Cortex of kidney (tissue), 1 donor: ENCODE data around the gene PLEKHD1.
"Not testable (repeated sequence)": the region's sequence is repeated elsewhere in the genome, so short reads cannot be mapped to it uniquely, and the experiment has no call there.

Source experiments
- DNase-seq: peaks from one replicate; lab custom pipeline; 2025; lab: John Stamatoyannopoulos, UW

Gene PLEKHD1

DNA sequence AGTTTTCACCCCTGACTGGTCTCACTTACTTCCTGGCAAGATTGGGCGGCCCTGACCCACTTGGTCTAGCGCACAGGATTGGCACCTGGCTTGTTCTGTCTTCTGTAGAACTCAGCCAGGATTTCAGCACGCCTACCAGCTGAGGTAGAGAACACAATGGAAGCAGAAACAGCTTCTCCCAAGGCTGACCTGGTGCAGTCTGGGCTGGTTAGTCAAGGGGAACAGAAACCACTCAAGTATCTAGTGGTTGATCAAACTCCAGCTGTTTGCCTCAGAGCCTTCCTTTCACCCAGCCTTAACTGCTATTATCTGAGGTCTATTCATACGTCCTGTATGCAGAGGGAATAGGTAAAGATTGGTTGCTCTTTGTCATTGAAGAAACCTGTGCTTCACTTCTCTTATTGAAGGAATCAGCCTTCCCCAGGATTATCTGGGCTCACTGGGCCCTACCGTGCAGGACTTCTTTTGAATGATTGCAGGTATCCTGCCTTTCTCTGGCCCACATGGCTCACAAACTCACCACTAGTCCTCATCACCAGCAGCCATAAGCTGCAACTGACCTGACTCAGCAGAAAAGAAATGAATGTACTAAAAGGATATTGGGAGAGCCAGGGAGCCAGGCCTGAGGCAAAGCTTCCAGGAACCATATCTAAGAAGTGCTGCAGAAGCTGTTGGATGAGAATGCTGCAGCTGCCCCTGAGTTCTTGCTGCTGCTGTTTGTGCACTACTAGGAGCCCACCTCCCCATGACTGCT is 2.5 kb upstream of the PLEKHD1 start:
- no peak for DNase-seq

DNA sequence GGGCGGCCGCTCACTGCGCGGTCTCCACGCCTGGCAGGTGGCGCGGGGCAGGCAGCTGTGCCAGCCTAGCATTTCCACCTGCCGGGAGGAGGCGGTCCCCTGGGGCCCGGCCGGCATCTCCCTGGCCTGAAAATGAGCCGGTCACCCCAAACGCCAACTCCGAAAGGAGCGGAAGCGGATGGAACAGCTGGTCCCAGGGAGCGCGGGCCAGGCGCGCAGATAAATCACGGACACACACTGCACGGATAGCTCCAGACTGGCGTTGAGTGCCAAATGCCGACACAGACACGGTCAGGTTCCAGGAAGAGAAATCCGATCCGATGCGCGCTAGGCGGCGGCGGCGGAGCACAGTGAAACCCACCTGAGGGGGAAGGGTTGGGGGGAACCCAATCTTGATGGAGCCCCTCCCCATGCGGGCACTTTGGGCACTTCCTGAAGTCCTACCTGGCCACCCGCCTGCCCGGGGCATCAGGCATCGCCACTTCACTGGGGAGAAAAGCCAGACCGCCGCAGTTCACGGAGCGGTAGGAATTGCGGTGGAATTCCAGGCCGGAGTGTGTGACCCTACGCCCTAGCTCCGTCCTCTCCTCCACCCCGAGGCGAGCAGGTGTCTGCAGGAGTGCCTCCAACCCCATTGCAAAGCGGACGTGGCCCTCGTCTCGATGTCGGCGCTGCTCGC is 624 bp upstream of the PLEKHD1 start:
- DNase-seq: no peak

DNA sequence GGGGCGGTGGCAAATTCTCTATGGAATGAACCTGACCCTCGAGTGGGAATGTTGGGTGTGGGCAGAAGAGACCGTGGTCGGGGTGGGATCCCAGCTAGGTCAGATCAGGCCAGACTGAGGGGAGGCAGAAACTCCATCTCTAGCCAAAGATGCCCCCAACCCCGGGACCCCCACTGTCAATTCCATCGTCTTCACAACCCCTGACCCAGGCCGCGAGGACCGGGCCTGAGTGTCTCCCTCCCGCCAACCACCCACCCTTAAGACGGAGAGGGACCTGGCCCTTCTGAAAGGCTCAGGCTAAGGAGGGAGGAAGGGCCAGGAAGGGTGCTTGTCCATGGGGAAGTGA is 760 bp downstream of the PLEKHD1 start:
- no peak for DNase-seq

DNA sequence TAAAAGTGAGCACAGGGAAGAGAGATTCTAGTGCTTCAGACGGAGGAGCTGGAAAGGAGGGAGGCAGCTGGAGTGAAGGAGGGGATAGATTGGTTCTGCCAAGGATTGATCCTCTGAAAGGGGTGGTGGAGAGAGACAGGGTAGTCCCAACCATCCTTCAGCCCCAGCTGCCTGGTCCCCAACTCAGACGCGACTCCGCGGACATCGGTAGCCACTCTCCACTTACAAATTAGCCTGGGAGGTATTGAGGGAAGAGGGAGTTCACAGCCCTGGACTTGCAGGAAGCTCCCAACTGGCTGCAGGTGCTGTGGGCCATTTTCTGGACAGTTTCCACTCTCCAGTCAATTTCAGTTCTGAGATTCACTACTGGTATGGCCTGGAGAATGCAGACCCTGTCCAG is 1.2 kb downstream of the PLEKHD1 start:
- DNase-seq: no peak

DNA sequence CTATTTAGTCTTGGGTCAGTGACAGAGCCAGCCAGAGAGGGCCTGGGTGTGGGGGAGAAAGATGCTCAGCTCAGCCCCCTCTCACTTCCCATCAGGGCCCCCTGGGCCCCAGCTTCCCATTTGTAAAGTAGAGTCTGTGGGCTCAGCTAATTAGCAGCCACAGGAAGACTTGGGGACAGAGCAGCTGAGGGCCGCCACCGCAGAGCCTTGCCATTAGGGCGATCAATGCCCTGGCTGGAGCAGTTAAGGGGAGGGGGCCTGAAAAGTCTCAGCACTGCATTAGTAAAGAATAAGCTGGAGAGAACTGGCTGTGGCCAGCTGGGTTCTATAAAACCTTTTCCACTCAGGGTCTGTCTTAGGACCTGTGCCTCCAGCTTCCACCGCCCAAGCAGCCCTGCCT is 2.7 kb downstream of the PLEKHD1 start:
- DNase-seq: no peak

DNA sequence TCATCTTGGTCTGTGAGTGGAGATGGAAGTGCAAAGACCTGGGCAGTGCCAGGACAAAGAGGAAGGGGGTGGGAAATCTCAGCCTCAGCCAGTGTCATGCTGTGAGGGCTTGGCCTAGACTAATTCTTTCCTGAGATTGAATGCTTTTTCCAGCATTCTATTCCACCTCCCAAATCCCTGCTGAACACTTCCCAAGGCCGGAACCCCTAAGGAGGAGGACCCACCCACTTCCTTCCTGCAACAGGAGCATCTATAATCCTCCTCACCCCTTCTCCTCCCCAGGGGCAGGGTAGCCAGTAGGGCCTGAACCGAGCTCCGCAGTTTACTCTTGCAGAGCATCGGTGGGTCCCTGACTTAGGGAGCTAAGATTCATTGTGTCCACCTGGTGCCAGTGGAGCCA is 3.2 kb downstream of the PLEKHD1 start:
- no peak for DNase-seq

DNA sequence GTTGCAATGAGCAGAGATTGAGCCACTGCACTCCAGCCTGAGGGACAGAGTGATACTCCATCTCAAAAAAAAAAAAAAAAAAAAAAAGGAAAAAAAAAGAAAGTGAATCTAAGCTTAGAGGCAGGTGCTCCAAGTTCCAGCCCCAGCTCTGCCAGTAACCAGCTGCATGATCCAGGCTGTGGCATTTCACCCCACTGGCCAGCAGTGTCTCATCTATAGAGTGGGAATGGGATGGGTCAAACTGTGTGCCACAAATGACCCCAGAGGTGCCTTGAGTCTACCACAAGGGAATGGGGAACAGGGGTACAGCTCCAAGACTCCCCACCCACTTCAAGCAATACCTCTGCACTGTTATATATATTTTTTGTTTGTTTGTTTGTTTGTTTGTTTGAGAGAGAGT is 5.0 kb downstream of the PLEKHD1 start:
- no peak for DNase-seq

DNA sequence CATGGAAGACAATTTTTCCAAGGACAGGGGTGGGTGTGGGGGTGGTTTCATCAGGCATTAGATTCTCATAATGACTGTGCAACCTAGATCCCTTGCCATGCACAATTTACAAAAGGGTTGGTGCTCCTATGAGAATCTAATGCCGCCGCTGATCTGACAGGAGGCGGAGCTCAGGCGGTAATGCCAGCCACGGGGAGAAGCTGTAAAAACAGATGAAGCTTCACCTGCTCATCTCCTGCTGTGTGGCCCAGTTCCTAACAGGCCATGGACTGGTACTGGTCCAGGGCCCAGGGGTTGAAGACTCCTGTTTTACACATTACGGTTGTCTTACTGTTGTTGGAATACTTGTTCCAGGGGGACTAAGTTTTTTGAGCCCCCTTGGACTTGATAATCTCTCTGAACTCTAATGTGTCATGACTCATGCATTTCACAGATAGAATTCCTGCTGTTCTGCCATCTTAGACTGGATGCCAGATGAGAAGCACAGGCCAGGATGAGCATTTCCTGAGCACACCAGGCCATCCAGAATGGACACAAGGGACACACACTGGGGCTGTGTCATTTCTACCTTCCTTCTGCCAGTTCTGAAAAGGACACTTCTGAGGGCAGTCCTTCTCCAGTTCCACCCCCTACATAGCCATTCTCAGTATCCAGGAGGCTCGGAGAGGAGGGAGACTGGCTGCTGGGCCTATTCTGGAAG is 5.8 kb downstream of the PLEKHD1 start:
- no peak for DNase-seq

DNA sequence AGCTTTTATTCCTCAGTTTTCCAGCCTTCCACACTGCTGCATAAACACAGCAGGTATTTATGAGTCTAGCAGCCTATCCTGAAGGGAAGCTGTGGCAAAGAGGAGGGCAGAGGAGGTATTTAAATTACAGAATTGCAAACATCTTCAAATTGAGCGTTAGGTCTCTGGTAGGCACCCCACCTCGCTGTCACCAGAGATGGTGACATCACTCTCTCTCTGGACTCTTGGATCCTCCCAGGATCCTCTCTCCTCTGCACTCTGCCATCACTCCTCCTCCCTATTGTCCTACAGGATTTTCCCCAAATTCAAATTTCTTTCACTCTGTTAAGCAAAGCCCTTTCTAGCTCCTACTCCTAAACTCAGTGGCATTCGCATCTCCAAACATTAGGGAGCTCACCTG is 6.7 kb downstream of the PLEKHD1 start:
- DNase-seq: no peak

DNA sequence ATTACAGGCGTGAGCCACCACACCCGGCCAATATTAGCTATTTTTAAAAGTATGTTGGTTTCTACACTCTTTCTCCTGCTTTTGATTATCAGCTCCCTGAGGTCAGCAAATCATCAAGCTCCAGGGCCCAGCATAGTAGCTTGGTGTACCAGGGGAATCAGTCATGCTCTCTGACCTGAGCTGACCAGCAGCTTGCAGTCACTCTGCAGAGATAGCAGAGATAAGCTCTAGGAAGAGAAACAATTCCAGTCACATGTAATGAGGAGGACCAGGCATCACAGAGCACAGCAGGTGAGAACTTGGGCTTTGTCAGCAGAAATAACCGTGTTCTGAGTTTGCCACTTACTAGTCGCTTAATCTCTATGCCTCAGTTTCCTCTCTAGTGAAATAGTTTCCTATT is 8.5 kb downstream of the PLEKHD1 start:
- no peak for DNase-seq

DNA sequence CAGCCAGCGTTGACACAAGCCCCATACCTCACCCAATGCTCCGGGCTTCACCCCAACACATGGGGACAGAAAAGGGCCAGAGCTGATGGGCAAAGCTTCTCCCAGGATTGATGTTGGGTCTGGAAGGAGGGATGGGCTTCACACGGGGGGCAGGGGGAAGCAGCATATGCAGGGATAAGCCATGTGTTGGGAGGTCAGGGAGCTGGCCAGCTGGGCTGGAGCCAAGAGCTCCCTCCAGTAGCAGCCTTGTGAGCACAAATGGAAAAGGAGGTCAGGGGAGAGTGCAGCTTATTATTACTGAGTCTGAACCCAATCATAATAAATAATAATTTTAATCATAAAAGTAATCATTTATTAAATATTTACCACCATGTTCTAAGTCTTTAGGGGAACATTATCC is 9.3 kb downstream of the PLEKHD1 start:
- no peak for DNase-seq

DNA sequence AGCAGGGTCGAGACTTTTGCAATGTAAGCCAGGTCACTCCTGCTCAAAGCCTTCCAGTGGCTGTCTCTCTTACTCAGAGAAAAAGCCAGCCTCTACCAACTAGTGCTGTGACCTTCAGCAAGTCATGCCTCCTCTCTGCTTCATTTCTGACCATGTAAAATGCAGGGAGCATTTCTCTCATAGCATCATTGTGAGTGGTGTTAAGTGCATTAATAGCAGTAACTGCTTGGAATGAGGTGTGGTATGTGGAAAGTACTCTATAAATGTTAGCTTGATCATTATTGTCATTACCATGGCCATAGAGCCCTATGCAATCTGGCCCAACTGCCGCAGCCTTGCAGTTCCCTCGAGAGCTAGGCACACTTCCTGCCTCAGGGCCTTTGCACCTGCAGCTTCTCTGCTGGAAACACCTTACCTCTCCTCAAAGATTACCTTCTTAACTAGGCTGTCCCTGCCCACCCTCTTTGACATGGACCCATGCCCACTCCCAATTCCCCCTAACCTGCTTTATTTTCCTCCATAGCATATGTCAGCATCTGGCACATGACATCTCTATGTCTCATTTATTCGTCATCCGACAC is 10.9 kb downstream of the PLEKHD1 start:
- DNase-seq: no peak

DNA sequence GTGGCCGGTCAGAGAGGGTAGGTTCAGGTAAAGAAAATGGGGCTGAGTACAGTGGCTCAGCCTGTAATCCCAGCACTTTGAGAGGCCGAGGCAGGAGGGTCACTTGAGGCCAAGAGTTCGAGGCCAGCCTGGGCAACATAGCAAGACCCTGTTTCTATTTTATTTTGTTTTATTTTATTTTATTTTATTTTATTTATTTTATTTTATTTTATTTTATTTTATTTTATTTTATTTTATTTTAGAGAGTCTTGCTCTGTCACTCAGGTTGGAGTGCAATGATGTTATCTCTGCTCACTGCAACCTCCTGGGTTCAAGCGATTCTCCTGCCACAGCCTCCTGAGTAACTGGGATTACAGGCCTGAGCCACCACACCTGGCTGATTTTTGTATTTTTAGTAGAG is 13.3 kb downstream of the PLEKHD1 start:
- not testable (repeated sequence) for DNase-seq

DNA sequence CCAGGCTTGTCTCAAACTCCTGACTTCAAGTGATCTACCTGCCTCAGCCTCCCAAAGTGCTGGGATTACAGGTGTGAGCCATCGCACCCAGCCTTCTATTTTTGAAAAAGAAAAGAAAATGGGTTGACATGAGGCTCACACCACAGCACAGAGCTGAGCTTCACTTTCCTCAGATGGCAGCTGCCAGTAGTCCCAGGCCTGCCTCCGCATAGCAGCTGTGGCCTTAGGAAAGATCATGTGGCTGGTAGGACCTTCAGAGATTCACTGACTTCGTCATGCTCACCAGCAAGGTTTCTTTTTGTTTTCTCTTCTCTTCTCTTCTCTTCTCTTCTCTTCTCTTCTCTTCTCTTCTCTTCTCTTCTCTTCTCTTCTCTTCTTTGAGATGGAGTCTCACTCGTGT is 13.8 kb downstream of the PLEKHD1 start:
- not testable (repeated sequence) for DNase-seq

DNA sequence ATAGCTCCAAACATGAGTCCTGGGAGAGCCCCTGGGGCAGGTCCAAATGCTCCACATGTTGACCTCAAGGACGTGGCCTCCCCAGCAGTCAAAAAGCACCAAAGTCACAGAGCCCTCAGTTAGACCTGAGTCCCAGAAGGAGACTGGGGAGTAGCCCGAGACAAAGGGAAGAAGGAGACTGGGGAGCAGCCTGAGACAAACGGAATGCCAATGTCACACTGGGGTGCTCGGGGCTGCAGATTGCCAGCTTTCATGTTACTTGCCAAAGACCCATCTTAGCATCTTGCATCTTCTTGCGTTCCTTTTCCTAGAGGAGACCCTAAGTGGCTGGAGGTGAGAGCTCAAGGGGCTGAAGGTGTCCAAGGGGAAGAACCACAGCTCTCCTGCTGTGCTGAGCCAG is 14.9 kb downstream of the PLEKHD1 start:
- no peak for DNase-seq

DNA sequence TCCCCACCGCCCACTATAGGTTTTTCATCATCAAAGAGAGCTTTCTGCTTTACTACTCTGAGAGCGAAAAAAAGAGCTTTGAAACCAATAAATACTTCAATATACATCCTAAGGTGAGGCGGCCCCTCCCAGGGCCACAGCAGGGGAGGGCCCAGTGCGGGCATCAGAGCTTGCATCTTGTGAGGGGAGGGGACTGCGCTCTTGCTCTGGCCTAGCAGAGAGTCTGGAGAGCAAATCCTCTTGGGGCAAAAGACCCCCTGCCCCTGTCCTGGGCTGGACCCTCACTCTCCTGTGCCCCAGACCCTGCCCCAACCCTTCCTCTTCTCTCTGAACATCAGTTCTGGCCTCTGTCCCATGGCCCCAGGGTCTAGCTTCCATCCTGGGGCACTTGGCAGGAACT is 15.6 kb downstream of the PLEKHD1 start:
- no peak for DNase-seq

DNA sequence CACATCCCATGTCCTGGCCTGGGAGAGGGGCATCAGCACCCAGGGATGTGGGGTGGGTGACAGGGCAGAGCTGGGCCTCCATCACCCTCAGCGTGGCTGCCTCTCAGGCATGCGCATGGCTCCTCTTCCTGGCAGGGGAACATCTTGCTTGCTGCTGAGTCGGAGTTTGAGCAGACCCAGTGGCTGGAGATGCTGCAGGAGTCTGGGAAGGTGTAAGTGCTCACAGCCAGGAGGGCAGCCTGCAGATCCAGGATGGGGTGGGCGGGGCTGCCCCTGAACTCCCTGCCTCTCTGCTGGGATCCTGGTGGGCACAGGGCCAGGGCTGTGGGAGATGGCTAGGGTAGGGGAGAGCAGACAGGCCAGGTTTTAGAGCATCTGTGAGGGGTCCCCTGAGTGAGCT is 16.2 kb downstream of the PLEKHD1 start:
- no peak for DNase-seq

DNA sequence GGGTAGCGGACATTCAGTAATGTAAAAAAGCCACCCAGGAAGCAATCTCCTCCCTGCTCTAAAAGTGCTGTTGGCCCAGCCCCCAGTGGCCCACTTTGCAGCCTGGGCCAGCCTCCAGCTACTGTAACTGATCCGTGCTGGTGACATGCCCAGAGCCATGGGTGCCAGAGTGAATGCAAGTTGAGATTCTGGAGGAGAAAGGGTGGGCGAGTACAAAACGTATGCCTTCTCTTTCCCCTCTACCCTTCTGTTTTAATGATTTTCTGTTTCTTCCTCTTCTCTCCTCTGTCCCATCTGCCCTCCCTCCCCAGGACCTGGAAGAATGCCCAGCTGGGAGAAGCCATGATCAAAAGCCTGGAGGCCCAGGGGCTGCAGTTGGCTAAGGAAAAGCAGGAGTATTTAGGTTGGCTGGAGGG is 16.9 kb downstream of the PLEKHD1 start:
- no peak for DNase-seq

DNA sequence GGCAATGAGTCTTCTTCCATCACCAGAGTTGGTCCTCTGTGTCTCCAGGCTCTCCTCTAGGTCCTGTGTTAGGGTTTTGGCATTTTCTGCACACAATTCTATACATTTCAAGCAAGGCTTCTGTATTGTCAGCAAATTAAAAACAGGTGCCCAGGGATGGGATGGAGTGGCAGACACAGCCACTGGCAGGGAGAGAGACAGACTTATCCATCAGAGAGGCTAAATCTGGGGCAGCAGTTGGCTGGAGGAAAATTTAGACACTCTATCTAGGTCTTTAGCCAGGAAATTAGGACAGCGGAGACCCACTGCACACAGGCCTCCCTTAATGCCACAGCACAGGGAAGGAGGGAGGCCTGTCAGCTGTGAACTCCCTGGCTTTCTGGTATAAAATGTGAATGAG is 20.2 kb downstream of the PLEKHD1 start:
- DNase-seq: no peak

DNA sequence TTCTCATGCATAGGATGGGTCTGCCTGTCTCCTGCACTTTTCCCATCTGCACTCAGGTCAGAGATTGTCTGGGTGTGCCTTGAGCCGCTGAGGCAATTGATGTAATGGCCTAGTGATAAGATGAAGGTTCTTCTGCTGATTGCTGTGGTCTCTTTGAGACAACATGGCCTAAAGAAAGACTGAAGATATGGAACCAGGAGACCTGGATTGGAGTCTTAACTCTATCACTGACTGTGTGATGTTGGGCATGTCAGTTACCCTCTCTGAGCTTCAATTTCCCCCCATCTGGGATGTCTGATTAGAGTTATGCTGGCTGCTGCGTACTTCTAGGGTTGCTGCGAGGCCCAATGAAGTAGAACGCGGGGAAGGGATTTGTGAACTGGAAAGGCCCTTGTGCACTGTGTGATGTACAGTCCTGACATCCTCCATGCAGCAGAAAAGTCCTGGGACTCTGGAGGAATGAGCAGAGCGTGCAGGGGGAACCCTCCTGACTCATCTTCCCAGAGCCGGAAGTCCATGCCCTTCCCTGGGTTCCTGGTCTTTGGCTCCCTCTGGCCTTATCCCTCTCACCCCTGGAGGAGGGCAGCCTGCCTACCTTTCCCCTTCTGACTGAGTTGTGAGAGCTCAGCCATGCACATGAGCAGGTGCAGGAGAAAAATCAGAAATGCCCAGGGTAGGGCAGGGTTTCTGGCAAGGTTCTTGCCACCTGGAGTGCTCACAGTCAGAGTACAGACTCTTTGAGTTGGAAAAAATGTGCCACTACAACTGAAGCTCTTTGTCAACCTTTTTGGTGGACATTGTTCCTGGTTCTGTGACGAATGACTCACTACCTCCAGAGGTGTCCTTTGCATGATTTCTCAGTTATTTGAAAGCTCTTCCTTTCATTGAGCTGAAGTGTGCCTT is 21.1 kb downstream of the PLEKHD1 start:
- no peak for DNase-seq

DNA sequence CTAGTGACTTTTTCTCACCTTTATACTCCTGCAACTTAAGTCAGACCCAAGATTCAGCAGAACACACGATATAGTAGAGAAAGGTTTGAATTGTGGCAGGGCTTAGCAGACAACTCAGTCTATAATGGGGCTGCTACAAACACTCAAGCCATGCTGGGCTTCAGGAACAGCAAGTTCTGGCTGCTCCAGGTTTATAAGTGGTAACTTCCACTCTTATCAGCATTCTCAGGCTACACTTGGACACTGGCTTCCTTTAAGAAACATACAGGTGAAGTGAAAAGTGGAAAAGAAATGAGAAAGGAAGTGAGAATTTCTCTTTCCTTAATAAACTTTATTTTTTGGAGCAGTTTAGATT is 21.7 kb downstream of the PLEKHD1 start:
- no peak for DNase-seq
